Fibroblast of lung (primary cell): ENCODE data around the gene MSANTD2. TPM values are rescaled to one million over a fixed set of nuclear protein-coding genes. Genes with fewer than 3 reads are reported as not detected.

Experiments used
- DNase-seq, 2 donors: peaks; one replicate each; pipeline versions ENCODE4 v3.0.0 to v3.0.0-alpha.2; 2010; ENCODE audit warnings: low read depth in 2 of 2
- H2AFZ ChIP-seq: 2 replicates; pipeline ENCODE4 v1.5.1; 2012; ENCODE audit warnings: low read length, control low read depth, inconsistent platforms
- H3K27ac ChIP-seq: 2 replicates; pipeline ENCODE4 v1.5.1; 2011; ENCODE audit warnings: low read length, control low read depth; ENCODE audit not compliant: insufficient read depth
- H3K27me3 ChIP-seq: 2 replicates; pipeline ENCODE4 v1.5.1; 2011; ENCODE audit warnings: mild to moderate bottlenecking, low read length; ENCODE audit not compliant: control insufficient read depth, insufficient read depth
- H3K36me3 ChIP-seq: 2 replicates; pipeline ENCODE4 v1.5.1; 2011; ENCODE audit warnings: low read length; ENCODE audit not compliant: control insufficient read depth, insufficient read depth
- H3K4me1 ChIP-seq: 2 replicates; pipeline ENCODE4 v1.5.1; 2011; ENCODE audit warnings: low read length; ENCODE audit not compliant: control insufficient read depth, insufficient read depth; ENCODE audit errors: extremely low read depth
- H3K4me2 ChIP-seq: 2 replicates; pipeline ENCODE4 v1.5.1; 2011; ENCODE audit warnings: low read length, control low read depth; ENCODE audit not compliant: insufficient read depth; ENCODE audit errors: extremely low read depth
- H3K4me3 ChIP-seq, 4 experiments: fragments of 200-600 bp in 1 of 4; sonication (generic) in 1 of 4; replicated peaks in 1 of 4; 2 replicates each; pipeline ENCODE4 v1.5.1; 2011 to 2016; ENCODE audit warnings: low read length in 4 of 4, low read depth in 3 of 4, mild to moderate bottlenecking in 3 of 4, control low read depth in 2 of 4, inconsistent platforms in 1 of 4, mixed read lengths in 1 of 4; ENCODE audit not compliant: insufficient read depth in 1 of 4; ENCODE audit errors: control extremely low read depth in 1 of 4
- H3K79me2 ChIP-seq: 2 replicates; pipeline ENCODE4 v1.5.1; 2012; ENCODE audit warnings: mild to moderate bottlenecking, low read length, inconsistent platforms; ENCODE audit not compliant: control insufficient read depth, insufficient read depth
- H3K9ac ChIP-seq: 2 replicates; pipeline ENCODE4 v1.5.1; 2011; ENCODE audit warnings: mild to moderate bottlenecking, low read length, control low read depth; ENCODE audit not compliant: insufficient read depth
- H3K9me3 ChIP-seq: 2 replicates; pipeline ENCODE4 v1.5.1; 2012; ENCODE audit warnings: low read depth, low read length; ENCODE audit not compliant: control insufficient read depth, insufficient read depth
- H4K20me1 ChIP-seq: 2 replicates; pipeline ENCODE4 v1.5.1; 2011; ENCODE audit warnings: low read length; ENCODE audit not compliant: control insufficient read depth, insufficient read depth; ENCODE audit errors: extremely low read depth
- CTCF ChIP-seq, 2 donors: IDR thresholded peaks in 1 of 2; conservative IDR thresholded peaks in 1 of 2; 1 replicate in 1 of 2; 2 replicates in 1 of 2; pipeline ENCODE4 v1.5.1; 2011 to 2012; ENCODE audit warnings: low read length in 2 of 2, control low read depth in 1 of 2, inconsistent platforms in 1 of 2, low read depth in 1 of 2, mild to moderate bottlenecking in 1 of 2
- EZH2 ChIP-seq: IDR thresholded peaks from 2 replicates; pipeline ENCODE4 v1.5.1; 2012; ENCODE audit warnings: low read length, control low read depth, mild to moderate bottlenecking; ENCODE audit errors: missing control alignments
- polyA plus RNA-seq, 2 donors: library from polyadenylated mRNA; depleted of rRNA in 1 of 2; stranded (reverse) in 1 of 2; unstranded in 1 of 2; fragments of >200 nt; gene quantifications; 2 replicates each; pipeline ENCODE4 v1.2.1, GENCODE V29; 2011 to 2012; ENCODE audit warnings: missing spikeins in 1 of 2
- total RNA-seq: library from RNA; depleted of rRNA; stranded (reverse); fragments of >200 nt; gene quantifications from 2 replicates; pipeline ENCODE4 v1.2.1, GENCODE V29; 2014

MSANTD2 gene
- total and polyA plus RNA-seq, 2 donors (not counting 1 experiment from before 2014, with no cell fraction given), result 6.3 to 6.6 TPM

DNA sequence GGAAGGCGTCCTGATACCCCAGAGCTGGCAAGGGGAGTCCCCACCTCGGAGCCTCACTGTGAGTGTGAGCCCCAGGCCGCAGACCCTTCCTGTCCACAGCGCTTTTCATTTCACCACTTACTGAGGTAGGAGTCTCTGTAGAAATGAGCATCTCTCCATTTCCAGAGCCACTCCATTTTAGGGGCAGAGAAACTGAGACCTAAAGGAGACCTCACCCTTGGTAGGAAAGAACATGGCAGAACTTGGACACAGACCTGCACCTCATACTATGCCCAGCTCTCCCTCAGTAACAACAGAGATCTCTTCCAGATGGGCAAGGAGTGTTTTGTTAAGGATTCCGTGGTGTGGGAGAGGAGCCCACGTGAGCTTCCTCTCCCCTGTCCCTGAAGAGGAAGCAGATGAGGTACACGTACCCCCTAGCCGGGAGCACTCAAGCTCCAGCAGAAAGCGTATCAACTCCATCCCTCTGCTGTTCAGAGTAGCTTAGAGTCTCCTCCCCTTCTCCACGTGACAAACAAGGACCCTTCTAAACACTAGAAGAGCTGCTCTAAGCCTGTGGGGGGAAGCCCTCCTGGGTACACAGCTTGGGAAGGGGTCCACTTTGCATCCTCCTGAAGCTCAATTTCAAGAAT lies 47.6 kb downstream of the MSANTD2 start:
- Histone ChIP-seq H3K36me3 (no peaks in the 10 kb centered on the region), H3K9ac (no peak overlapping the region), H3K4me2 (no peak overlapping the region), H3K79me2 (no peaks in the 10 kb centered on the region), H2AFZ (peak overlapping the region; percentile 13), H3K4me3 (no peak overlapping the region), H3K27me3 (peaks cover 4% of the 10 kb centered on the region), H3K9me3 (no peaks in the 10 kb centered on the region), H3K27ac (no peak overlapping the region), H4K20me1 (no peaks in the 10 kb centered on the region), H3K4me1 (peaks cover 16% of the 10 kb centered on the region)
- TF ChIP-seq EZH2 (no peak), CTCF (conservative IDR thresholded peaks at IDR 0.05 in 1 of 2, IDR thresholded peaks at IDR 0.05 in 1 of 2; ENCODE audit: low read depth in 1 of 2, low read length in 2 of 2) (no peak)
- no peak for DNase-seq

DNA sequence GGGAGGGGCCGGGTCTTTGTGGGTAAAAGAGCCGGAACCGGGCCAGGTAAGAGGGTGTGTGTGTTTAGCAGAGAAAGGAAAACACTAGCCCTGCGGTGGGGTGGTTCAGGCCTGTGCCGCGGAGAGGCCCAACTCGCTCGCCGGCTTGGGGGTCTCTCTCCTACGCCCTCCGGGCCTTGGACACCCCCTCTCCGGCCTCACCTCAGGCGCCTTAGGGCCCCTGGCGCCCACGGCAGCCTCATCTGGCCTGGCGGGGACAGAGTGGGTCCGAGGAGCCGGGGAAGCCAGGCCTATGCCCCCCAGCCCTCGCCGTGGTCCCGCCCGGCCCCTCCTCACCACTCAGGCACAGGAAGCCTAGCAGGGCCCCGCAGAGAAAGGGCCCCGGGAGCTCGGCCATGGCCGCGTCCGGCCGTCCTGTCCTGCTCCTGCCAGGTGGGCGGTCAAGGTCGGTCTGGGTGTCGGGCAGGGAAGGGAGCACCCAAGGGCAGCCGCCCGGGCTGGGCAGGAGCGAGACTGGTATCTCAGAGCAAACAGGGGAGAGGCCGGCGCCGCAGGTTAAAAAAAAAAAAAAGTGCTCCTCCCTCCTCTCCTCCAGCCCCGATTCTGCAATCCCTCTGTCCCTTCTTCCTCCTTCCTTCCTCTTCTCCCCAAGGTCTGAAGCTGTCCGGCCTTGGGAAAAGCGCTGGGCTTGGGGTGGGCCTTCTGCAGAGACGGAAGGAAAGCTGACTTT lies 48.3 kb downstream of the MSANTD2 start, which contains the start of gene VSIG2:
TSS of gene VSIG2 (minus strand) at position 515 of the 730 bp plus-strand sequence. CDS start at position 397, 118 bp downstream.
- Histone ChIP-seq H3K9me3 (no peaks in the 10 kb centered on the region), H3K4me1 (peaks cover 16% of the 10 kb centered on the region), H3K36me3 (no peaks in the 10 kb centered on the region), H3K9ac (no peak within 1 kb of the TSS), H2AFZ (peak within 1 kb of the TSS; percentile 13), H3K4me3 (no peak within 1 kb of the TSS), H3K4me2 (no peak within 1 kb of the TSS), H3K27ac (no peak within 1 kb of the TSS), H3K79me2 (no peaks in the 10 kb centered on the region), H4K20me1 (no peaks in the 10 kb centered on the region), H3K27me3 (peaks cover 2% of the 10 kb centered on the region)
- TF ChIP-seq EZH2 (no peak), CTCF (conservative IDR thresholded peaks at IDR 0.05 in 1 of 2, IDR thresholded peaks at IDR 0.05 in 1 of 2; ENCODE audit: low read depth in 1 of 2, low read length in 2 of 2) (no peak)
- no peak for DNase-seq

DNA sequence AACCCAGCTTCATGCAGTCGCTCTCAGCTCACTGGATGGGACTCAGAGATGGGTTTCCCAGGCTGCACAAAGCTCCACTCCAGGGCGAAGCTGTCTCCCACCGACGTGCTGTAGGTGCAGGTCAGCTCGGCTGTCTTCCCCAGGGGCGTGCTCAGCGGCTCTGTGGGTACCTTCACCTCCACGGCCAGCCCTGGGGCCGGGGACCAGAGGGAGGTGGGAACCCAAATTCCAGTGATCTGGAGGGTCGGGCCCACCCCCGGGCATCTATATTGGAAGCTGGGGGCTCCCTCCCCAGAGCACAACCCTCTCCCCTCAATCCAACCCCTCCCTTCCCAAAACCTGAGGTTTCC lies 48.8 kb downstream of the MSANTD2 start:
- TF ChIP-seq EZH2 (no peak), CTCF (conservative IDR thresholded peaks at IDR 0.05 in 1 of 2, IDR thresholded peaks at IDR 0.05 in 1 of 2; ENCODE audit: low read depth in 1 of 2, low read length in 2 of 2) (no peak)
- Histone ChIP-seq H3K27ac (no peak overlapping the region), H3K4me2 (no peak overlapping the region), H3K36me3 (no peaks in the 10 kb centered on the region), H4K20me1 (no peaks in the 10 kb centered on the region), H2AFZ (no peak overlapping the region), H3K4me1 (peaks cover 17% of the 10 kb centered on the region), H3K79me2 (no peaks in the 10 kb centered on the region), H3K9ac (no peak overlapping the region), H3K9me3 (no peaks in the 10 kb centered on the region), H3K4me3 (no peak overlapping the region), H3K27me3 (peaks cover 2% of the 10 kb centered on the region)
- no peak for DNase-seq
